SKM-1 (cell line): ENCODE measurements around the gene PRCC.
A peak's percentile ranks its signal among the peaks of the same experiment; 100 is the strongest.

Experiments used
- DNase-seq: peaks from one replicate; lab custom pipeline; 2025; ENCODE audit not compliant: unreplicated experiment; lab: John Stamatoyannopoulos, UW

Gene PRCC

DNA sequence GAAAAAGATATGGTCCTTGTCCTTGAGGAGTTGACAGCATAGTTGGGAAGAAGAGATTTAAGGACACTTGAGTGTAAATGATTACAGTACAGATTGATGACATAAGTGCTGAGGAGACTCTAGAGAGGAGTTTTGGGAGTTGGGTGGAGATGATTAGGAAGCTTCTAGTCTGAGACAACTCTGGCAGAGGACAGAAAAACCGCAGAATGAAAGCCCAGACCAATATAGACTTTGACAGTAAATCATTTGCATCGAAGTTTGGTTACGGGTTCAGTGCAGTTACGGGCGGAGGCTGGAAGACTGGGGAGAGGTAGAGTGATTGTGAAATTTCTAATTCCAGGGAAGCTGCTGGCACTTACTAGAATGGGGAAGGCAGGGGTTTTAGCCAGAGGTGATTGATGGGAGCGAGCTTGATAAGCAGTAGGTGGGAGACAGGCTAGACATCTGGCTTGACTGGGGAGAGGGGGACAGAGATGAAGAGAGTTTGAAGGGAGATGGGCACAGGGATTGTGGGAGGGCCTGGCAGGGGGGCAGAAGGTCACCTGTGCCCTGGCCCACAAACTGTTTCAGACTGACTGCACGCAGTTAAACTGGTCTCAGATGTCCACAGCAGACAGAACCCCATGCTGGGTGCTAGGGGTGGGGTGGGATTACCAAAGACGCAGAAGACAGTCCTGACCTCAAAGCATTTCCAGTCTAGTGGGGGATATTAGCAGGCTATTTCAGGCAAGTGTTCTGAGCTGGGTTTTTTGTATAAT, 29.2 kb downstream of the PRCC start:
- DNase-seq = no peak

DNA sequence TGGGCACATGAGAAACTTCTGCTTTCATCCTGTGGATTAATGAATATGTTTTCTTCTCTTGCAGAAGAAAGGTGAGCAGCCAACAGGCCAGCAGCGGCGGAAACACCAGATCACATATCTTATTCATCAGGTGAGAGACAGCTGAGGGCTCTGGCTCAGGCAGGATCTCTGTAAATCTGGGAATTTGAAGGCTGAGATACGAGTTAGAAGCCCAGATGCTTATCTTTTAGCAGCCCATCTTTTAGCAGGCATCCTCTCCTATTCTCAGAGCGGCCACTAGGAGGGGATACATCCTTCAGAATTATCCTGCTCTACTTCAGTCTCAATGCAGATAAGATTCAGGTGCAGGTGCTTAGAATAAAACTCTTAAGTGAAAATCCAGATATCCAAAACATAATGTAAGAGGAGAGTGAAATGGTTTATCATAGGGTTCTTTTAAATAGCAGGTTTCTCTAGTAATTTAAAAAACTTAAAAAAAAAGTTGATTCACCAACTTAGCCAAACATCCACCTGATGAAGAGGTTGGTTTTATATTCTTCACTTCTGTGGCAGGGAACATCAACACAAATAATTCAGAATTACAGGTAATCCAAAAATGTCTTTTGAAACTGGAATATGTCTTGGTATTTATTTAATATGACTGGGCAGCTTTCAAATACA, 30.0 kb downstream of the PRCC start:
- DNase-seq = peak; percentile 35

DNA sequence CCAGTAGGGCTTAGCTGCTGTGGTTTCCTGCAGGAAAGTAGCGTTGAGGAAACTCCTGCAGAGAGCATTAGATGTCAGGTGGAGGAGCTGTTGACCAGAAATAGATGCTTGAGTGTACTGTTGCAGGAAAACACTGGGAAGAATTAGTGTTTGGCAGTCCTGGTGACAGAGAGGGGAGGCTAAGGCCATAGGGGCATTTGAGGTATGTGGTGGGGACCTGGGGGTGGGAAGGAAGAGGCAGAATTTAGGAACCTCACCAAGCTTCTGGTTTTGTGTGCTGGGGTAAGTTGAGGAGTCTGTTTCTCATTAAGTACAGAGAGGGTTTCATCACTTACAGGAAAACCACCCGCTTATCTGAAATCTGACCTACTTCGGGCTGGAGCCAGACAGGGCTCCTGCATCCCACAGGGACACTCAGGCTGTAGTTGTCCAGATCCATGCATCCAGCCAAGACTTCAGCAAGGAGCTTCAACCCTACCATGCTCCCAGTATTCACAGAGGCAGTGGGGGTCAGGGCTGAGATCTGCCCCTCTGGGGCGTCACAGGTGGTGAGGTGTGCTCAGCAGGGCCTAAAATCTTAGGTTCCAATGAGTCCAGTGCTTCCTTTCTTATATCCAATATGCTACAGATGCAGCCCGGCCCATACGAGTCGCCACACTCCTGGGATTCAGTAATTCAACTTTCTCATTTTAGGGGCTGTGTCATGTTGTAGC, 34.2 kb downstream of the PRCC start:
- DNase-seq = peak; percentile 62

DNA sequence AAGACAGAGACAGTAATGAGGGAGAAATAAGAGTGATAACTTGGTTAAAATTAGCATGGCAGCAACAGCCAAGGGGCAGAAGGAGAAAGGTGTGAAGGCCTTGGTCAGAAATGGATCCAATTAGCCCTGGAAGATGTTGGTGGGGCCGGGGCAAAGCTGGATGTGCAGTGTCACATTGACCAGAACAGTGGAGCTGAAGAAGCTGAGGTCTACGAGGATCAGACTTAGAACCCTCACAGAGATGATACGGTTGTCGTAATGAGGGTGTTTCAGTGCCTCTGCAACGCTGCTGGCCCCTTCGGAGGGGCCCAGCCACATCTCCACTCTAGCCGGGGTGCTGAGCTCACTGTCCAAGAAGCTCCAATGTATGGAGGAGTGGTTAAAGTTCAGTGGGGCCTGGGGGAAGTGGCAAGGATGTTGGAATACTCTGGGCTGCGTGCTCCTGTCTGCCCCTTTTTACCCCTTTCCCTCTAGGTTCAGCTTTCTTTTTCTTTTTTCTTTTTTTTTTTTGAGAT, 35.1 kb downstream of the PRCC start:
- no peak for DNase-seq

DNA sequence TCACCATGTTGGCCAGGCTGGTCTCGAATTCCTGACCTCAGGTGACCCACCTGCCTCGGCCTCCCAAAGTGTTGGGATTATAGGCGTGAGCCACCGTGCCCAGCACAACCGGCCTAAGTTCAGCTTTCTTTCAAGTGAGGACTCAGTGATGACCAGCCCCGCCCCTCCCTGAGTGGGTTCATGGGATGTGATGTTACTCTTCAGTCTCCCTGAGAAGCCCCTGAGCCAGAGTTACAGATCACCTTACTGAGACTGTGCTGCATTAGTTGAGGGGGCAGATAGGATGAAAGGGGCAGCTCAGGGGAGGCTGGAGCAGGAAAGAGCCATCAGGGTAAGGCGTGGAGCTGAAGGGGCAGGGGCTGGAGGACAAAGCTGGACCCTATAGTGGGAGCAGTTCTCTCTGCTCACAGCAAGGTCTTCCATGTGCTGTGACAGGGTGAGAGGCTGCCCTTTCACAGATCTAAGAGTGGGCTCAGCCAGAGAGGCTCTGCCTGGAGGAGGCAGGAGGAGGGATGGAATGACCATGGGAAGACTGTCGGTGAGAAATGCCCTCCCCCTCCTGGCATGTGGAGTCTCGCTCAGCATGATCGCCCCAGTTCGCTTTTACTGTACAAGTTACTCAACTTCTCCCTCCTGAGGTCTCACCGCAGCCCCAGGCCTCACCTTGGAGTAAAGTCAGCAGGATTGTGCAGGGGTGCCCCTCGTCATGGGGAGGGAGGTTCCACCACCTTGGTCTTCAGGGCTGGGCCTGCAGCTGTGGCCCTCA, 35.9 kb downstream of the PRCC start:
- DNase-seq = no peak

DNA sequence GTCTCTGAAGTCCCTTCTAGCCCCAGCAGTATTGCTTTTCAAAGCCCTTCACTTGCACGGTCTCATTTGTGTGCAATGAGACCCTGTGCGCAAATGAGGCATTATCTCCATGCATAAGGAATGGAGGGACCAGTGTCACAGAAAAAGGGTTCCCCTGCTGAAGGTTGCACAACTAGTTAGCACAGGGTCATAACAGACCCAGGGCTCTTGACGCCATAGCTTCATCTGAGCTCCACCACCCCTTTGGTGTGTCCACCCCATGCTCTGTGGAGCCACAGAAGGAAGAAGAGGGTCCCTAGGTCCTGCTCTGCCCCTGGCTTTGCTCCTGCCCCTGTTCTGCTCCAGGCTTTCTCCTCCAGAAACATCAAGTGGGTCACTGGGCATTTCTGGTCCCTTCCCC, 36.7 kb downstream of the PRCC start:
- no peak for DNase-seq

DNA sequence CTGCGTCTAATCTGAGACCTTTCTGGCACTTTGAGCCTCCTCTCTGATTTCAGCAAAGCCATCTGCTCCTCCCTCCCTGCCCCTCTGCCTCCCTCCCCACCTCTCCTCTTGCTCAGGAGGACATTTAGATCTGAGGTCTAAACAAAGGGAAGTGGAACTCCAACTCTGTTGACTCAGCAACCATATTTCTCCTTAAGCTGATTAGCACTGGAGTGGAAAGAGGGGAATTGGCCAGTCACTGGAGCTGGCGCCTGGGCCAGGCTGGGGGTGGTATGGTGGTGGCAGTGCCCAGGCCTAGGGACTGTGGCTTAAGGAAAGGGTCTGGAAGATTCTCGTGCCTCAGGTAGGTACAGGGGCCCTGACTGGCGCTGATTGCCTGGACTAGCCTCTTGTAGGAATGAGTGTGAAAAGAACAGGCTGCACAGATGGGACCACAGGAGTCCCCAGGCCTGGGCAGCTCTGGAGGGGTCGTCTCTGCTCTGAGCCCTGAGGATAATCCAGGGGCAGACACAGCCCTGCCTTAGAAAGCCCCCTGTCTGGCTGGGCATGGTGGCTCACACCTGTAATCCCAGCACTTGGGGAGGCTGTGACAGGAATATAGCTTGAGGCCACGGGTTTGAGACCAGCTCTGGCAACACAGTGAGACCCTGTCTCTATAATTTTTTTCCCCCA, 37.4 kb downstream of the PRCC start:
- peak; percentile 94 for DNase-seq

DNA sequence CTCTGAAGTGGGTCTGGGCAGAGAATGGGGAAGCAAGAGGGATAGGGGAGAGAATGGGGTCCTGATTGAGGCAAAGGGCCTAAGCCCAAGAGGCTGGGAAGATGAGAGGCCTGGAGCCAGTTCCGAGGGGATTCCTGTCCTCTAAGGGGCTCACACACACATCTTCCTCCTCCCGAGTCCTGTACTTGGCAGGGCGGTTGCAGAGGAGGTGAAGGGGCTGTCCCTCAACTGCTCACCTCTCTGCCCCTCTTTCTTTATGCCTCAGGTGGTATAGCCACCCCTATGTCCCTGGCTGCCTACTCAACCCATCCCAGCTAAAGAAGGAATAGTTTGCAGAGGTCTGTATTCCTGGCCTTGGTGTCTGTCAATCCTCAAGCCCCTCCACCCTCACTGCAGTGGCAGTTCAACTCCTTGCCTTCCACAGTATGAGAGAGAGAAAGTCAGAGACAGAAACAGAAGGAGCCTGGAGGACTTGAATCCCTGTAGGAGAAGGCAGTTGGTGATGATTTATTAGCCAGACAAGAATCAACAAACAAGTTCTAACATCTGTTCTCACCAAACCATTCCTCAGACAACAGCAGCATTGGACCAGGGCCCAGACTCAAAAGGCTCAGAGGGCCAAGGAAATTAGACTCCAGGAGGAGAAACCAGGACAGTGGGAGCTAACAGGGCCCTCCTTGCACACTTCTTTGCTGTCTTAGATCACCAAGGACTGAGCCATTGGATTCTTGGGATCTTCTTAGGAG, 38.6 kb downstream of the PRCC start:
- DNase-seq = no peak

DNA sequence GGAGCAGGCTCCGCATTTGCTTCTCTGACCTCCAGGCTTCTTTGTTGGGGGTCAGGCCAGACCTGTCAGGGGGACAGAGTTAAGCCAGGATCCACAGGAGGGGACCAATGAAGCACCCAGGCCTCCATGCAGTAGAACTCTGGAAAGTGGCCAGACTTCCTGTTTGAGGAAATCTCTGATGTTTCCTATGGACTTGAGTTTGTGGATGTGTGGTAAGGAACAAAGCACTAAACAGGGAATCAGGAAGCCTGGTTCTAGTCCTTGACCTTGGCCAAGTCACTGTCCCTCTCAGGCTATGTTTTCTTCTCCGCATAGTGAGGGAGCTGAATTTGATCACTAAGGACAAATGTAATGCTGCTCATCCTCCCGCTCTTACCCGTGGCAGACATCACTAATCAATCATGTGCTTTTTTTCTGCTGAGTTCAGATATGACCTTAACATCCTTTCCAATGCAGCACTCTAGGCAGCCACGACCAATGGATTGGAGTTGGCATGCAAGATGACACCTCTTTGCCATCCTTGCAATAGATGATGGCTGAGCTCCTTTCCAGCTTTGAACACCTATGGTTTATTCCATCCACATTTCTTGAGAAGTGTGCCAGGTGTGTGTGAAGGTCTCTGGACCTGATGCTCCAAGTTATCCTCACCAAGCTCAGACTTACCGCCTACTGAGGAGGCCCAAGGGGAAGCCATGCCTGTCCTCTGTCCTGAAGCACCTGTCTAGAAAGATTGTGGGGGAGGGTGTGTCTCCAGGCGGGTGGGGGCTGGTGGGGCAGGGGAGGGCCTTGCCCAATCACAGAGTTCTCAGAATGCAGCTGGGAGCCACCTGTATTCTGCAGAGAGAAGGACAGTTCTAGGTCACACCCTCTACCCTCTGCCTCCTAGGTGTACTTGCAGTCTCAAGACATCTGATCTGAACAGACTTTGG, 39.4 kb downstream of the PRCC start:
- DNase-seq = no peak

DNA sequence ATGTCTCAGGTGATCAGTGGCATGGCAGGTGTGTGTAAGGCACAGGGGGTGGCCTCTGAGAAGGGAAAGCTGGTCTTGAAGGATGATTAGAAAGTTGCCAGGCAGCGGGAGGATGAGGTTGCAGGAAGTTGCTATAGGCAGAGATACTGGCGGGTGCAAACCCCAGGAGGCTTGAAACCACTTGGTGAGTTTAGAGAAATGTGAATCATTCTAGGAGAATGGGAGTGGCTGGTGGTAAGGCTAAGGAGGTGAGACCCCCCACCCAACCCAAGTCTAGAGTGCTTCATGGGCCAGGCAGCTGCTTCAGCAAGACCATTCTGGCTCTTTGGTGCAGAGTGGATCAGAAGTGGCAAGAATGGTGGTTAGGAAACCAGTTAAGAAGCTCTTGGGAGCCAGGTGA, 40.3 kb downstream of the PRCC start:
- DNase-seq = no peak

DNA sequence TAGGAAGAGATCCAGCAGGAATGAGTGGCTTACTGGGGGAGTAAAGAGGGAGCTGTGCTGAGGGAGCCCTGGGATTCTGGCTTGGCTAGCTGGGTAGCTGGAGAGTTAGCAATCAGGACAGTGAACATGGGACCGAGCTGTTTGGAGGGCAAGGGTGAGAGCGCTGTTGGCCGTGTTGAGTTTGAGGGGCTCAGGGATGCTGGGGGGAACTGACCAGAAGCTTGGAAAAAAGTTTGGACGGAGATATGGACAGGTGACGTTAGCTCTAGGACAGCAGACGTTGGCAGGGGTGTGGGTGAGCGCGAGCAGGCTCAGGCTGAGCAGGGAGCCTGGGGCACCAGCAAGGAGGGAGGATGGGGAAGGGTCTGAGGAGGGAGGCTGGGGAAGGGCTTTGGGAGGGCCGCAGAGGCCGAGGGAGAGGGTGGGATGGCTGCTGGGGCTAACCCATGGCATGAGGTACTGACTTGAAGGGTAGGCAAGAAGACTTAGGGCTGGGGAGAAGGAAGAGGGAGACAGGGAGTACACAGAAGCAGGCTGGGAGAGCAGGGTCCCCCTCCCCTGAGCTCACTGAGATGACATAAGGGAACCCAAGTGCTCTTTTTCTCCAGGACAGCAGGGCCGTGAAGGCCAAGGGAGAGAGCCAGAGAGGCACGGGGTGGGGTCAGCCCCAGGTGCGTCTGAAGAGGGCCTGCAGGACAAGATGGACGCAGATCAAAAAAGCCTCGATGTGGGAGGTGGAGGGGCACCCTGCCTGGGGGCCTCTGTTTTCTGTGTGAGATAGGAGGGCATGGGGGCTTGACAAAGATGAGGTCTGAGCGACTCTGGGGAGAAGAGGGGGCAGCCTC, 41.1 kb downstream of the PRCC start:
- no peak for DNase-seq

DNA sequence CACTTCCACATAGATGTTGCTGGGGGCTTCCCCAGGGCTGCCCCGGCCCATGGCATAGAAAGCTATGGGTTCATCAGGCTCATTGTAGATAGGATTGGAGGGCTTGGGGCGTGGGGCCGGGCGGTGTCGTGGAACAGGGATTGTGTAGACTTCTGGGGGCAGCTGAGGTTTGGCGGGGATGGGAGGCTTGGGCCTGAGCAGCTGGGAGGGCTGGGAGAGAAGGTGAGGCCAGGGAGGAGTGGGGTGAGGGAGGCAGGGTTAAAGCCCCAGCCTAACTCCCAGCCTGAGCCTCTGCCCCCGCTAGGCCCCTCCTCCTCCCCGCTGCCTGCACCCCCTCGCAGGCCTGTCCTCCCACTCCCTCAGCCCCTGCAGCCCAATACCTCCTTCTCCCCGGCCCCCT, 41.9 kb downstream of the PRCC start:
- no peak for DNase-seq

DNA sequence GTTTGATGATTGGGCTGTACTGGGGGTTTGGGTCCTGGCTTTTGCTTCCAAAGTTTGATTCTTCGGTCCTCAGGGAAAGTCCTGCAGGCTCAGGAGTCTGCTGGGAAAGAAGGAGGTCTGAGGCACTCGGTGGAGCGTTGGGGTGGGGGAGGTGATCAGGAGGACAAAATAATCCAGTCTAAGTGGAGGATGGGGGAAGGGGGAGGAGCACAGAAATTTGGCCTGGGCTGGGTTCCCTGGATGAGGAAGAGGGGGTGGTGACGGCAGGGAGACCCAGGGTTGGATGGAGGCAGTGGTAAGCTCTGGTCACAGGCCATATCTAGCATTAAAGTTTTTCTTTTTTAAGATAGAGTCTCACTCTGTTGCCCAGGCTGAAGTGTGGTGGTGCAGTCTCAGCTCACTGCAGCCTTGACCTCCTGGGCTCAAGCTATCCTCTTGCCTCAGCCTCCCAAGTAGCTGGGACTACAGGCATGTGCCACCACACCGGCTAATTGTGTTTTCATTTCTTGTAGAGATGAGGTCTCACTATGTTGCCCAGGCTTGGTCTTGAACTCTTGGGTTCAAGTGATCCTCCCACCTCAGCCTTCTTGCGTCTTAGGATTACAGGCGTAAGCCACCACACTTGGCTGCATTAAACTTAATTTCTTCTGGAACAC, 42.5 kb downstream of the PRCC start:
- no peak for DNase-seq

DNA sequence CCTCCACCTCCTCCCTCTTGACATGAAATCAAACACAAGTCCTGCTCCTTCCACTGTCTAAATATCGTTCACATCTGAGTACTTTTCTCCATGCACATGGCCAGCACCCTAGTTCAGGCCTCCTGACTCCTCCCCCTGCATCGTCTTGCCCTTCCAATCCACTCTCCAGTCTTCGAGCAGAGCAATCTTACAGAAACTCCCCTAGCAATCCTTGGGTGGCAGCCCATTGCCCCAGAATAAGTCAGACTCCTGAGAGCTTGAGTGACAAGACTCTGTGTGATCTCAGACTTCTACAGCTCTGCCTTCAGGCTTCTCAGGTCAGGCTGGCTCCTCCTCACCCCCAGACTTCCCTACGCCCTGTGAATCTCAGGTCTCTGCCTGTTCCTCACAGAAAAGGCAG, 43.8 kb downstream of the PRCC start:
- no peak for DNase-seq

DNA sequence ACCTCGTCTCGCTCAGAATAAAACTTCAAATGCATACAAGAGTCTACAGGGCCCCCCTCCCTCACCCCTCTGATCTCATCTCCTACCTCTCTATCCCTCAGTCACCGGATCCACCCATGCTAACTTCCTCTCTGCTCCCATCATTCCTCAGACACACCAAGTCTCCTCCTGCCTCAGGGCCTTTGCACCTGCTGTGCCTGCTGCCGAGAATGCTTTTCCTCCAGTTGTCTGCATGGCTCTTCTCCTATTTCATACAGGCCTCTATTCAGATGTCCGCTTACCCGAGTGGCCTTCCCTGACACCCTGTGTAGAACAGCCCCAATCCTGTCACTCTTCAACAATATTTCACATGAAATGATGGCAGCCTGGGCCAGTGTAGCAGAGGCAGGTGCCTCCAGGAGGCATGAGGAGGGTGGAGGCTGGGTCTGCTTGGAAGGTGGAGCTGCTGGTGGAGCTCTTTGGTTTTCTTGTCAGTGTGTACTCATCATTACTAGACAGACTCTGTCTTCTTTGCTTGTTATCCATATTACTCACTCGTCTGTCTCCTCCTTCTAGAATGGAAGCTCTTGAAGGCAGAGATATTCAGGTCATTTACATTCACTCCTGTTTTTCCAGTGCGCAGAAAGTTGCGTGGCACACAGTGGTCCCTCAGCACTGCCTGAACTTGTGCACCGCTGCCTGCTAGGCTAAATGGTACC, 45.1 kb downstream of the PRCC start:
- DNase-seq = no peak

DNA sequence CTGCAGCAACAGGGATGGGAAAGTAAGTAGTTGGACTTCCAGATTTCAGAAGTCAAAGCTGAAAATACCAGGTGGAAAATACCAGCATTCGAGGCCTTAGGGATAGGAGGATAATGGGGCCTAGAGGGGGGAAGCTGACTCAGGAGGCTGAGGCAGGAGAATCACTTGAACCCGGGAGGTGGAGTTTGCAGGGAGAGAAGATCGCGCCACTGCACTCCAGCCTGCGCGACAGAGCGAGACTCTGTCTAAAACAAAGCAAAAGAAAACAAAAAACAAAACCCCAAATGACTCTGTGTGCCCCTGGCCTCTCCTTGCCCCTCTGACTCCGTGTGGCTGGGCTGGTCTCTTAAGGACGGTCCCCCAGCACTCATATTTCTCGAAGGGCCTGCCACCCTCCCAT, 46.0 kb downstream of the PRCC start:
- no peak for DNase-seq
